ENCODE results near the gene KCNQ1. TPM values are rescaled to one million over a fixed set of nuclear protein-coding genes. Genes with fewer than 3 reads are reported as not detected.

KCNQ1 gene
- total RNA-seq, 1 experiment from 2014 or later = 2.3 TPM

DNA sequence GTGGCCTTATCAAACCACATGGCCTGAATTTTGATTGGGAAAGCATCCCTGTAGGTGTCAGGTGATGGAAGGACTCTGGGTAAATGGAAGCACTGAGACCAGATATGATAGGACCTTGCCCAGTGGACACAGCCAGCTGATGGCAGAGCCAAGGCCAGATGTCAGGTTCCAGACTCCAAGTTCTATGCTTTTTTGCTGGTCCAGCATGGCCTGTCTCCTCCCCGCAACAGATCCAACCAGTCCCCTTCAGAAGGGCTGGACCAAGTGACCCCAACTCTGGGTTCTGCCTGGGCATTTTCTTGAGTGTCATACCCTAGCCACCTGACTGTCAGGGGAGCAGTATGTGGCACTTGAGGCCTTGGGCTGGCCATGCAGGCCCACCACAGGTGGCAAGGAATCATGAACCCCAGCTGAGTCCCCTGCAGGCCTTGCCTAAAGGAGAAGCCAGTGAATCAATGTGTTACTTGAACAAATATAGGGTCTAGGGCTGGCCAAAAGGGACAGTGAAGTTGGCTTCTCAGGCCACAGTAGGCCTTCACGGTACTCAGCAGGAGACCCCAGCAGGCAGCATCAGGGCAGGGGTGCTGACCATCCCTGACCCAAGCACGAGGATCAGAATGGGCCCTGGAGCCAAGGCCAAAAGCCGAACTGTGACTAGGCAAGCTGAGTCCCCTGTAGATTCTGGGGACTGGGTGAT is 227.9 kb downstream of the KCNQ1 start:
- H2AFZ ChIP-seq (ENCODE audit: low read length) = no peak overlapping the region
- no peak overlapping the region for H2BK120ac ChIP-seq (ENCODE audit: low read depth, low read length, poor library complexity, severe bottlenecking)
- Mint-ChIP-seq H3K36me3 (ENCODE audit: insufficient read depth in 1 of 3, low read depth in 3 of 3) (peaks cover 0 to 5% (median 1%) of the 10 kb centered on the region in 3 experiments; a peak in 3 of 7 replicates), H3K4me1 (peaks cover 16 to 19% of the 10 kb centered on the region in 2 experiments), H3K27ac (no peak overlapping the region), H3K4me3 (no peak overlapping the region), H3K27me3 (ENCODE audit: low read depth) (peaks cover 21% of the 10 kb centered on the region), H3K9me3 (no peaks in the 10 kb centered on the region; a peak in 1 of 5 replicates)
- H2BK5ac ChIP-seq (ENCODE audit: insufficient read length, low read length) = no peak overlapping the region
- no peak overlapping the region for H2BK12ac ChIP-seq (ENCODE audit: insufficient read length, low read depth, low read length)
- peaks cover 3% of the 10 kb centered on the region for H4K20me1 ChIP-seq (ENCODE audit: control insufficient read depth, insufficient read depth, insufficient read length)
- H3K79me2 ChIP-seq (ENCODE audit: insufficient read depth, low read length) = no peaks in the 10 kb centered on the region; the same call in 1 of the 2 replicates
- H3K18ac ChIP-seq (ENCODE audit: insufficient read length, low read depth, low read length) = no peak overlapping the region
- H3K4me1 ChIP-seq (ENCODE audit: insufficient read depth, low read length) = no peaks in the 10 kb centered on the region; the same call in 1 of the 2 replicates
- no CpG with 5 or more reads among the region's 4 CpGs for WGBS (ENCODE audit: extremely low coverage, insufficient read length, low lambda C conversion rate)
- H2BK15ac ChIP-seq (ENCODE audit: low read depth, low read length) = no peak overlapping the region
- H3K4me2 ChIP-seq (ENCODE audit: insufficient read depth, insufficient read length, low read length) = no peak overlapping the region
- H3K23me2 ChIP-seq (ENCODE audit: insufficient read length, low read depth, low read length, poor library complexity, severe bottlenecking) = no peaks in the 10 kb centered on the region
- no peak overlapping the region for H3K56ac ChIP-seq (ENCODE audit: insufficient read length, low read depth, low read length)
- H4K5ac ChIP-seq (ENCODE audit: insufficient read length, low read depth, low read length) = no peak overlapping the region
- DNase-seq = peak; percentile 11
- no peak overlapping the region for H3K23ac ChIP-seq (ENCODE audit: insufficient read length, low read depth, low read length)
- H3K79me1 ChIP-seq (ENCODE audit: insufficient read depth, low read depth, low read length, poor library complexity, severe bottlenecking) = no peaks in the 10 kb centered on the region
- H3T11ph ChIP-seq (ENCODE audit: low read length) = no peak overlapping the region
- H3K27ac ChIP-seq (ENCODE audit: insufficient read length, low read depth, low read length) = no peak overlapping the region
- H2BK20ac ChIP-seq (ENCODE audit: low read depth, low read length, poor library complexity, severe bottlenecking) = no peak overlapping the region
- no peak overlapping the region for H4K91ac ChIP-seq (ENCODE audit: insufficient read length, low read depth, low read length)
- no peak overlapping the region for H4K8ac ChIP-seq (replicated peaks; ENCODE audit: insufficient read length, low read depth, low read length)
- H3K9ac ChIP-seq (ENCODE audit: extremely low read depth, insufficient read length, low read length) = no peak overlapping the region
- H2AK5ac ChIP-seq (ENCODE audit: insufficient read length, low read length) = no peak overlapping the region
- H3K4ac ChIP-seq (ENCODE audit: low read depth, low read length) = no peak overlapping the region
- TF ChIP-seq, protein P1, sequence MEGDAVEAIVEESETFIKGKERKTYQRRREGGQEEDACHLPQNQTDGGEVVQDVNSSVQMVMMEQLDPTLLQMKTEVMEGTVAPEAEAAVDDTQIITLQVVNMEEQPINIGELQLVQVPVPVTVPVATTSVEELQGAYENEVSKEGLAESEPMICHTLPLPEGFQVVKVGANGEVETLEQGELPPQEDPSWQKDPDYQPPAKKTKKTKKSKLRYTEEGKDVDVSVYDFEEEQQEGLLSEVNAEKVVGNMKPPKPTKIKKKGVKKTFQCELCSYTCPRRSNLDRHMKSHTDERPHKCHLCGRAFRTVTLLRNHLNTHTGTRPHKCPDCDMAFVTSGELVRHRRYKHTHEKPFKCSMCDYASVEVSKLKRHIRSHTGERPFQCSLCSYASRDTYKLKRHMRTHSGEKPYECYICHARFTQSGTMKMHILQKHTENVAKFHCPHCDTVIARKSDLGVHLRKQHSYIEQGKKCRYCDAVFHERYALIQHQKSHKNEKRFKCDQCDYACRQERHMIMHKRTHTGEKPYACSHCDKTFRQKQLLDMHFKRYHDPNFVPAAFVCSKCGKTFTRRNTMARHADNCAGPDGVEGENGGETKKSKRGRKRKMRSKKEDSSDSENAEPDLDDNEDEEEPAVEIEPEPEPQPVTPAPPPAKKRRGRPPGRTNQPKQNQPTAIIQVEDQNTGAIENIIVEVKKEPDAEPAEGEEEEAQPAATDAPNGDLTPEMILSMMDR (conservative IDR thresholded peaks at IDR 0.05) = no peak
- no peaks in the 10 kb centered on the region for H3K9me3 ChIP-seq (ENCODE audit: control insufficient read depth, low read depth, low read length)
- H3K14ac ChIP-seq (ENCODE audit: insufficient read depth, low read length) = no peak overlapping the region; the same call in 1 of the 2 replicates
- no peaks in the 10 kb centered on the region for H3K27me3 ChIP-seq (ENCODE audit: insufficient read depth, low read length)

All from H9 (cell line).